ENCODE data around the gene ARVCF. TPM values are rescaled to one million over a fixed set of nuclear protein-coding genes. Genes with fewer than 3 reads are reported as not detected.

Gene ARVCF
- total RNA-seq, 2 donors from 2014 or later = 39.6 to 65.9 TPM

DNA sequence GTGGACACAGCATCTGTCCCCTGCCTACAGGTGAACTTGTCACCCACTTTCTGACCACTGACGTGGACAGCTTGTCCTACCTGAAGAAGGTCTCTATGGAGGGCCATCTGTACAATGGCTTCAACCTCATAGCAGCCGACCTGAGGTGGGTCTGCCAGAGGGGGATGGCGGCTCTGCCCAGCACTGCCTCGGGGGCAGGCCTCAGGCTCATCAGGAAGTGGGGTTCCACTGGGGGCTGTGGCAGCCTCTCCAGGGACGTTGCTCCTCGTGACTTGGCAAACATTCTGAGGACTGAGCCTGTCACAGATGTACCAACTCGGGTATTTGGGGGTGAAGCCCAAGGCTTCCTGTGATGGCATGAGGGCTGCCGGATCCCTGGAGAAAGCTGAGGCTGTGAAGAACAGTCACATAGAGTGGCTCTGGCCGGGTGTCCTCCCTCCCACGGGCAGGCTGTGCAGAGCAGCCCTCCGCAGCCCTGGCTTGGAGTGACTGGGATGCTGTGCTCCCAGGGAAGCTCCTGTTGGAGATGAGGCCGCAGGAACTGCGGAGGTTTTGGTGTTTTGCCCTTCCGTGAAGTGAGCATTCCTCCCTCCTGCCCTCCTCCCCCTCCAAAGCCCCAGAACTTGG is 36.9 kb upstream of the ARVCF start:
- H3K9me3 ChIP-seq = no peaks in the 10 kb centered on the region
- no peak overlapping the region for H3K27ac ChIP-seq
- H3K4me3 ChIP-seq = no peak overlapping the region
- TF ChIP-seq POLR2AphosphoS5 (IDR thresholded peaks at IDR 0.05) = no peak
- TF ChIP-seq, protein P1, sequence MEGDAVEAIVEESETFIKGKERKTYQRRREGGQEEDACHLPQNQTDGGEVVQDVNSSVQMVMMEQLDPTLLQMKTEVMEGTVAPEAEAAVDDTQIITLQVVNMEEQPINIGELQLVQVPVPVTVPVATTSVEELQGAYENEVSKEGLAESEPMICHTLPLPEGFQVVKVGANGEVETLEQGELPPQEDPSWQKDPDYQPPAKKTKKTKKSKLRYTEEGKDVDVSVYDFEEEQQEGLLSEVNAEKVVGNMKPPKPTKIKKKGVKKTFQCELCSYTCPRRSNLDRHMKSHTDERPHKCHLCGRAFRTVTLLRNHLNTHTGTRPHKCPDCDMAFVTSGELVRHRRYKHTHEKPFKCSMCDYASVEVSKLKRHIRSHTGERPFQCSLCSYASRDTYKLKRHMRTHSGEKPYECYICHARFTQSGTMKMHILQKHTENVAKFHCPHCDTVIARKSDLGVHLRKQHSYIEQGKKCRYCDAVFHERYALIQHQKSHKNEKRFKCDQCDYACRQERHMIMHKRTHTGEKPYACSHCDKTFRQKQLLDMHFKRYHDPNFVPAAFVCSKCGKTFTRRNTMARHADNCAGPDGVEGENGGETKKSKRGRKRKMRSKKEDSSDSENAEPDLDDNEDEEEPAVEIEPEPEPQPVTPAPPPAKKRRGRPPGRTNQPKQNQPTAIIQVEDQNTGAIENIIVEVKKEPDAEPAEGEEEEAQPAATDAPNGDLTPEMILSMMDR (IDR thresholded peaks at IDR 0.05) = no peak
- TF ChIP-seq POLR2A (IDR thresholded peaks at IDR 0.05) = no peak
- no peaks in the 10 kb centered on the region for H3K36me3 ChIP-seq
- H3K4me1 ChIP-seq (replicated peaks) = no peaks in the 10 kb centered on the region
- no peaks in the 10 kb centered on the region for H3K27me3 ChIP-seq (replicated peaks; ENCODE audit: insufficient read depth)
- DNase-seq (ENCODE audit: low spot score) = no peak
- 79% methylated on average over 14 of the region's 14 CpGs for WGBS
- intact Hi-C loops (cut with DNase I) = no loop called here

- Histone ChIP-seq H3K27me3 (replicated peaks; ENCODE audit: insufficient read depth) (no peaks in the 10 kb centered on the region), H3K27ac (no peak overlapping the region), H3K4me1 (replicated peaks) (no peaks in the 10 kb centered on the region), H3K9me3 (no peaks in the 10 kb centered on the region), H3K36me3 (no peaks in the 10 kb centered on the region), H3K4me3 (no peak overlapping the region)
- TF ChIP-seq POLR2AphosphoS5 (IDR thresholded peaks at IDR 0.05) (no peak), POLR2A (IDR thresholded peaks at IDR 0.05) (no peak)
- TF ChIP-seq, protein P1 (IDR thresholded peaks at IDR 0.05) = no peak
- no peak for DNase-seq (ENCODE audit: low spot score)
- 77% methylated on average over 21 of the region's 26 CpGs for WGBS
- intact Hi-C loops (cut with DNase I) = no loop called here
Observed at GRCh38 chr22:20052309-20053259, 36.0 kb upstream of the ARVCF start.

DNA sequence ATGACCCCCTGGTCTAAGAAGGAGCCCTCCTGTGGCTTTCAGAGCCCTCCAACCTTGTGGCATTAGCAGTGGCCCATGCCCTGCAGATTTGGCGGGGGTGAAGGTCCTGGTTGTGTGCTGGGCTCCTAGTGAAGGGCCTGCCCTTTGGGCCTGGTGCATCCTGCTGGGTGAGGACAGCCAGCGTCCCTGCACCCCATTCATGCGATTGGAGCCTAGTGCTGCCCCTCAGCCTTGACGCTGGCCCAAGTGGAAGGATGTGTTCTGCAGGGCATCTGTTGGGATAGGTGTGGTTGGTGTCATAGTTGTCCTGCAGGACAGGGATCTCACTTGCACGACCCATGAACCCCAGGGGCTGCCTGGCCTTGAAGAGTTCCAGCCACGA is 35.3 kb upstream of the ARVCF start:
- no peak for DNase-seq (ENCODE audit: low spot score)
- intact Hi-C loops (cut with DNase I) = no loop called here
- H3K4me3 ChIP-seq = no peak overlapping the region
- TF ChIP-seq POLR2AphosphoS5 (IDR thresholded peaks at IDR 0.05) (no peak), POLR2A (IDR thresholded peaks at IDR 0.05) (no peak)
- TF ChIP-seq, protein P1 (IDR thresholded peaks at IDR 0.05) = no peak
- H3K27me3 ChIP-seq (replicated peaks; ENCODE audit: insufficient read depth) = no peaks in the 10 kb centered on the region
- no peak overlapping the region for H3K27ac ChIP-seq
- no peaks in the 10 kb centered on the region for H3K9me3 ChIP-seq
- no peaks in the 10 kb centered on the region for H3K4me1 ChIP-seq (replicated peaks)
- 100% methylated on average over 1 of the region's 6 CpGs for WGBS
- H3K36me3 ChIP-seq = no peaks in the 10 kb centered on the region

DNA sequence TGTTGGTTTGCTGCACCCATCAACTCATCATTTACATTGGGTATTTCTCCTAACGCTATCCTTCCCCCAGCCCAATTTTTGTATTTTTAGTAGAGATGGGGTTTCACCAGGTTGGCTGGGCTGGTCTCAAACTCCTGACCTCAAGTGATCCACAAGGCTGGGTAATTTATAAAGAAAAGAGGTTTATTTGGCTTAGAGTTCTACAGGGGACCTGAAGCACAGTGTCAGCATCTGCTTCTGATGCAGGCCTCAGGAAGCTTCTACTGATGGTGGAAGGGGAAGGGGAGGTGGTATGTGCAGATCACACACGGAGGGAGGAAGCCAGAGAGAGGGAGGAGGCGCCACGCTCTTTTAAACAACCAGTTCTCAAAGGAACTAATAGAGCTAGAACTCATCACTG is 30.1 kb upstream of the ARVCF start:
- Histone ChIP-seq H3K27me3 (replicated peaks; ENCODE audit: insufficient read depth) (no peaks in the 10 kb centered on the region), H3K9me3 (no peaks in the 10 kb centered on the region), H3K4me3 (no peak overlapping the region), H3K4me1 (replicated peaks) (no peaks in the 10 kb centered on the region), H3K27ac (no peak overlapping the region), H3K36me3 (no peaks in the 10 kb centered on the region)
- intact Hi-C loops (cut with DNase I) = no loop called here
- DNase-seq (ENCODE audit: low spot score) = no peak
- TF ChIP-seq POLR2AphosphoS5 (IDR thresholded peaks at IDR 0.05) = no peak
- TF ChIP-seq POLR2A (IDR thresholded peaks at IDR 0.05) = no peak
- TF ChIP-seq, protein P1 (IDR thresholded peaks at IDR 0.05) = no peak
- WGBS = 88% methylated on average over 4 of the region's 4 CpGs
